Activated naive CD4-positive, alpha-beta T cell (primary cell): ENCODE results near the gene PPP1CB.
"Not testable (repeated sequence)": the region's sequence is repeated elsewhere in the genome, so short reads cannot be mapped to it uniquely, and the experiment has no call there.

Experiments
- DNase-seq, 4 experiments: peaks; one replicate each; lab custom pipeline; 2025; lab: John Stamatoyannopoulos, UW

PPP1CB gene

DNA sequence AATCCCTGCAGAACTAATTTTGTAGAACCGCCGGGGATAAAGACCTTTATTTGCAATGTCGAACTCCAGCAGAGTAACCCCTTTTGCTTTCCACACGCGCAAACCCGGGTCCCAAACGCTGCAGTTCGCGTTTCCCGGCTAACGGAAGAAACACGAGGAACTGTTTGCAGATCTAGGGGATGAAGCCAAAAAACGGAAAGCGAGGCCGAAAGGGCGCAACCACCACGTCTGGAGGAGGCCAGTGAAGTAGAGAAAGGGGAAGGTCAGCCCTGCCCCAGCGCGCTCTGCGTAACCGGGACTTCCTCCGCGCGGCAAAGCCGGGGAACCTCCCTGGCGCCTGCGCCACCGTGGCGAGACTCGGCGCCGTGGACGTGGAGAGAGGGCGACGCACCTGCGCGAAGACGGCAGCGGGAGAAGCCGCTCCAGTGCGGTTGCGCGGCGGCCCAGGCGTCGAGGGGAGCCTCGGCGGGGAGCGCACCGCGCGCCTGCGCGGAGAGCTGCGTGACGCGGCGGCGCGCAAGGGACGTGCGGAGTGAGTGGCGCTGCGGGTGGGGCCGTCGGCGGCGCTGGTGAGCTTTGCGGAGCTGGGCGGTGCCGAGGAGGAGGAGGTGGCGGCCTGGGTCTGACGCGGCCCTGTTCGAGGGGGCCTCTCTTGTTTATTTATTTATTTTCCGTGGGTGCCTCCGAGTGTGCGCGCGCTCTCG is at the start of gene PPP1CB:
Gene PPP1CB (plus strand): TSS at position 579 of the 704 bp plus-strand sequence. CDS start 295 bp downstream, outside the sequence.
- DNase-seq = peak; percentile 84 to 97 (median 90)

DNA sequence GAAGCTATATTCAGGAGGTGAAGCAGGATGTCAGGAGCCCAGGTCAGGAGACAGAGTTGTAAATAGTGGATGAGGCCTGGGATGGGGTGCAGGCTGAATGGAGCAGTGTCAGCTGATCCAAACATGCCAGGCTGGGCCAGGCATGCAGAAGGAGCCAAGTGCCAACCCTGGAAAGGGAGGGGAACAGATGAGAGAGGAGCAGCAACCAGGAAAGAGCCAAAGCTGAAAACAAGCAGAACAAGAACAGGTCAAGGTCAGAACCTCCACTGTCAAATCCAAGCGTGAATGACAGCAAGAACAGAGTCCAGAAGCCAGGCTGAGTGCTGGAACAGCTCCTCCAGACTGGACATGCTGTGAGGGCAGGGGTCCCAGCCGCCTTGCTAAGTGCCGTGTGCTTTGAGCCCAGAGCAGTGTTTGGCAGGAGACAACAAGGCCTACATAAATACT is 49.2 kb upstream of the PPP1CB start:
- no peak for DNase-seq

DNA sequence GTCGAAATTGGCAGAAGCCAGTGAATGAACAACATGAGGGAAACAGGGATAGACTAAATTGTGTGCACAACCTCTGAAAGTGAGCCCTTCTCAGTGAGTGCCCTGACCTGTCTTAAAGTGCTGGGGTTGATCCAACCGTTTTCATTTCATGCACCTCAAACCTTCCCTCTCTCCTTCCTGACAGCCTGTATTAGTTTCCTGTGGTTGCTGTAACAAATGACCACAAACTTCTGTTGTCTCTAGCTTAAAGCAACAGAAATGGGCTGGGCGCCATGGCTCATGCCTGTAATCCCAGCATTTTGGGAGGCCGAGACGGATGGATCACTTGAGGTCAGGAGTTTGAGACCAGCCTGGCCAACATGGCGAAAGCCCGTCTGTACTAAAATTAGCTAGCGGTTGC is 48.8 kb upstream of the PPP1CB start:
- no peak for DNase-seq

DNA sequence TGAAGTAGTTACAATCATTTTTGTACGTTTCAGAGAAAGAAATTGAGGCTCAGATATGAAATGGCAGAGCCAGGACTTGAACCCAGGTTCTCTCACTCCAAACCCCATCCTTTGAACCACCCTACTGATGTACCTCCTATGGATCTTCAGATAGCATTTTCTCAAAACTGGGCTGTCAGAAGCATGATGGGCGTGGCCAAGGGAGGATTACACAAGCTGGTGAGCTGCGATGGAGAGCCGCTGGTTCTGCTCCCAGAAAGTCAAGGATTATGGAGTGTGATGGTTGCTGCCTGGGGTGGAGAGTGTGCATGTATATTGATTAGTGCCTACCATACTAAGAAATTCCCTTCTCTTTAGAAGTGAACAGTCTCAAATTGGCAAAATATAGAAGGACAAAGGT is 47.0 kb upstream of the PPP1CB start:
- DNase-seq = no peak

DNA sequence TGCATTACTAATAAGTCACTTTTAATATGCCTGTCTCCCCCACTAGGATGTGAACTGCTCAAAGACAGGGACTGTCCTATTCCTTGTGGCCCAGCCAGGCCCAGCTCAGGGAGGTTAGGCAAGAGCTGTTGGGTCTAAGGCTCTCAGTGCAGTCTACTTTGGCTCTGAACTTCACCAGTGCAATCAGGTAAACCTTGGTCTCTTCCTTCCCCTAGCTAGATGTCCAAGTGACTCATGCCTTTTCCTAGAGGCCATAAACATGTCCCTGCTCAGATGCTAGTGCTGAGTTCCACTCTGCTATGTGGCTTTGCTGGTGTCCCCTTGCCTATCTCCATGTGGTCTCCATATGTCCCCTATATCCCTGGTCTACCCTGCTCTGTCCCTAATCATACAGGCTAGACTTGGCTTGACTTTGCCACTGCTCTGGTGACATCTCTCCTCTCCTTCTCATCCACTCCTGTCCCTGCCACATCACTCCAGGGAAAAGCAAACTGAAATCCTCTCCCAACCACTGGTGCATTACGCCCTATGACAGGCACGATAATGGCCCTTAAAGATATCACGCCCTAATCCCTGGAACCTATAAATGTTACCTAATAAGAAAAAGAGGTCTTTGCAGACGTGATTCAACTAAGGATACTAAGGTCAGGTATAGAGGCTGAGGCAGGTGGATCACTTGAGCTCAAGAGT is 45.7 kb upstream of the PPP1CB start:
- DNase-seq = no peak

DNA sequence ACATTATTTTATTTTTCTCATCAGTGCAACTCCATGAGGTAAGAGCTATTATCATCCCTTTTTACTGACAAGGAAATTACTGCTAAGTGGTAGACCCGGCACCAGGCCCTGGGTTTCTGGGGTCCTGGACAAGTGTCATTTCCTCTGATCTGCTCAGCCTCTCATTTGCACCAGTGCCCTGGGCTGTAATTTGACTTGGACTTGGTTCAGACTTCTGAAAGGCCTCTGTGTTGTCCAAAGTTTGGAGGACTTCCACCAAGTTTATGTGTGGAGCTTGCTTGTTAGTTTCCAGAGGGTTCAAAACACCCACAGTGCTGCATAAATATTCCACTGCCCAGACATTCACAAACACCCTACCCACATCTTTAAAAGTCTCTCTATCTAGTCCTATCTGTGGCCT is 44.0 kb upstream of the PPP1CB start:
- DNase-seq = no peak

DNA sequence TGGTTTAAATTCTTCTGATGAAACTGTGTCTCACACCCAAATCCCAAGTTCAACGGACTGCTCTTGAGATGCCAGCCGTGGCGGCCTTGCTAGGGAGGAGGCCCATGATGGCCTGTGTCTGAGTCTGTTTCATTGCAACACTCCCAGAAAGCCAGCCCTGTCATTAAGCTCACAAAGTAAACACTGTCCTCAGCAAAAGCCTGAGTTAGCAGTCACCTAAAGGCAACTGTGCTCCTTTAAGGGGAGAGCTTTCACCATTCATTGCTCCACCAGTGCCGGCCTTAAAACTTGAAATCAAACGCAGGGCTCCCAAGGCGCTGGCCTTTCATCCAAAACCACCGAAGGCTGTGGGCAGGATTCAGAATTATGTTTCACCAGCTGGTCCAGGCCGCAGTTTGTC is 42.5 kb upstream of the PPP1CB start:
- no peak for DNase-seq

DNA sequence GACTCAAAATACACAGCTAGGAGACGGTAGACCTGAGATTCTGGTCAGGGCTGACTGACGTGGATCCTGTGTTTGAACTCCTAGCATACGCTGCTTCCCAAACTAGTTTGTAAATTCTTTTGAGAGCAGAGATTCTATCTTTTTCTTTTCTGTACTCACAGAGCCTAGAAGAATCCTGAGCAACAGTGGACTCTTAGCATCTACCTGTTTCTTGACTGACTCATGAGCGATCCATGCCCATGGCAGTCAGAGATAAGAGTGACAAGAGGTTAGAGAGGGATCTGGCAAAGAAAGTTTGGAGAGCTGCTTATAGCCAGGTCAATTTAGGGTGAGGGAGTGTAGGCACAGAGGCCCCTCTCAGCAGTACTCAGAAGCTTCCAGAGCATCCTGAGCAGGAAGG is 41.1 kb upstream of the PPP1CB start:
- DNase-seq = no peak

DNA sequence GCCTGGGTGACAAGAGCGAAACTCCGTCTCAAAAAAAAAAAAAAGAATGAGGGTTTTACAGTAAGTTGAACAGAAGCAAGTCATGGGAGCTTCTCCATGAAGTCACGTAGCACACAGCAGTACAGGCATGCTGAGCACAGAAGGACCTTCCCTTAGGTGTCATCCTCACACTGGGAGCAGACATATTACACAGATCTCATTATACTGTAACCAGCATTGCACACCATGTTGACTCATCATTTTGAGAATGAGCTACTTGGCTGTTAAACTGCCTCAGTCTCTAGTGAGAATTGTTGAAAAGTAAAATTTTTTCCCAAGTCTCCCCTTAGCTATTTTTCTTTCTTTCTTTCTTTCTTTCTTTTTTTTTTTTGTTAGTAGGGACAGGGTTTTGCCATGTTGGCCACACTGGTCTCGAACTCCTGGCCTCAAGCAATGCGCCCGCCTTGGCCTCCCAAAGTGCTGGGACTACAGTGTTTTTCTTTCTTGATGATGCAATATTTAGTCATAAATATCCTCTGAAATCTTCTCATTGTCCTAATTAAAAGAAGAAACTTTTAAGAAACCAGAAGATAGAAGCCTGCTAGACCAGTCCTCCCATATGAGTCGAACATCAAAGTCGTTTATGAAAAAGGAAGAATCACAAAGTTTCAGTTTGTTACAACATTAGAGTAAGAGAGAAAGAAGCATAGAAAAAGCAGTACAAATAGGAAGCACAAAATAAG is 37.9 kb upstream of the PPP1CB start:
- no peak for DNase-seq

DNA sequence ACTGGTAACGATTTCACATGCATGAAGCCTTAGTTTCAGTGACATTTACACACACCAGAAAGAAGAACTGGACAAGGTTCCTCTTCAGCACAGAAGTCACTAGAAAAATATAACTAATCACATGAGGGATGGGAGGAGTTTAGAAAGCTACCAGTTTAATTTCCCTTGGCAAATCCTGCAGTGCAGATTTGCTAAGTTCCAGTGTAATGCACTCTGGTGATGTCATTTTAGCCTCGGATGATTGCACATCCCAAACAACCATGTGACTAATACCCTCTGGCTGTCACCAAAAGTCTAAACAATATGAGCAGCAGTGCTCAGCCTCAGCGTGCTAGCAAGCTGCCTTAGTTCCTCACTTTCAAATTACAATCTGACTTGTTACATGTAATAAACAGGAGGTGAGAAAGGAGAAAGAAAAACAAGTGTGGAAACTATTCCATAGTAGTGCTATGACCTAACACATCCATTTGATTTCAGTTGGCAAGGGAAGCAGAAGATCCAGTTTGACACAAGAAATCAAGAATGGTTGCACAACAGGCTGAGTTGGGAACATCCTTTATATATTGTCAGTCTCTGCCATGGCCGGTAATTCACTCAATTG is 35.3 kb upstream of the PPP1CB start:
- DNase-seq = no peak

DNA sequence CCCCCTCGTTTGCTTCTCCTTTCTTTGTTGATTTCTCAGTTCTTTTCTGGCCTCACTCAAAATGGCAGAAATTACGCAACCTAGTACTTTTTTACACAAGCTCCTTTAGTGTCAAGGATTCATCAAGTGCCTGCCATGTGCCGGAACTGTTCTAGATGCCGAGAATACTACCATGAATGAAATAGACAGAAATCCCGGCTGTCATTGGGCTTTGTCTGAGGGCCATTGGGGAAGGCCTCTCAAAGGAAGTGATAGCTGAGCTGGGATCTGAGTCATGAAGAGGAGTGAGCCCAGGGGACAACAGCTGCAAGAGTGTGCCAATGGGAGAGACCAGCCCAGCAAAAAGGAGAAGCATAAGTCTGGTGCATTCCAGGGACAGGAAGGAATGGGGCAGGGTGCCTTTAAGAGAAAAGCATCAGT is 34.3 kb upstream of the PPP1CB start:
- DNase-seq = no peak

DNA sequence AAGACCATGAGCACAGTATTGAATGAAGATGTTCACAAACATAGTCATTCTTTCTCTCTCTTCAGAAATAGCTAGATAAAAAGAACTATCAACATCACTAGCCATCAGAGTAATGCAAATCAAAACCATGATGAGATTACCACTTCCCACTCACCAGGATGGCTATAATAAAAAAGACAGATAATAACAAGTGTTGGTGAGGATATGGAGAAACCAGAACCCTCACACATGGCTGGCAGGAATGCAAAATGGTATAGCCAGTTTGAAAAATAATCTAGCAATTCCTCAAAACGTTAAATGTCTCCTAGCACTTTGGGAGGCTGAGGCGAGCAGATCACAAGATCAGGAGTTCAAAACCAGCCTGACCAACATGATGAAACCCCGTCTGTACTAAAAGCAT is 31.3 kb upstream of the PPP1CB start:
- no peak for DNase-seq

DNA sequence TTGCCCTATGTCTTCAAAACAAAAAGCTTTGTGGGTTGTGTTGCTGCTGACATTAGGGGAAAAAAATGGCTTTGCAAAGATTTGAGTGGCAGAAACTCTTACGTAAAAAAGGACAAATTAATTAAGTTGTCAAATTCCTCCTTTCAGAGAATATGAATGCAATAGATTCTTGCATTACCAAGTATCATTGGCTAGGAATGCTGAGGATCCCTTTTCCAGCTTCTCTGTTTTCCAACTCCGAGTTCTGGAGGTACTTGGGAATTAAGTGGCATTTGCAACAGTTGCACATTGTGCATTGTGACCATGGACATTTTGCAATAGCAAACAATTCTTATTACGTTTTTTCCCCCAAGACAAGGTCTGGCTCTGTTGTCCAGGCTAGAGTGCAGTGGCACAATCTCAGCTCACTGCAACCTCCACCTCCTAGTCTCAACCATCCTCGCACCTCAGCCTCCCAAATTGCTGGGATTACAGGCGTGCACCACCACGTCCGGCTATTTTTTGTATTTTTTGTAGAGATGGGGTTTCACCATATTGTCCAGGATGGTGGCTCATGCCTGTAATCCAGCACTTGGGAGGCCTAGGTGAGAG is 29.9 kb upstream of the PPP1CB start:
- no peak for DNase-seq

DNA sequence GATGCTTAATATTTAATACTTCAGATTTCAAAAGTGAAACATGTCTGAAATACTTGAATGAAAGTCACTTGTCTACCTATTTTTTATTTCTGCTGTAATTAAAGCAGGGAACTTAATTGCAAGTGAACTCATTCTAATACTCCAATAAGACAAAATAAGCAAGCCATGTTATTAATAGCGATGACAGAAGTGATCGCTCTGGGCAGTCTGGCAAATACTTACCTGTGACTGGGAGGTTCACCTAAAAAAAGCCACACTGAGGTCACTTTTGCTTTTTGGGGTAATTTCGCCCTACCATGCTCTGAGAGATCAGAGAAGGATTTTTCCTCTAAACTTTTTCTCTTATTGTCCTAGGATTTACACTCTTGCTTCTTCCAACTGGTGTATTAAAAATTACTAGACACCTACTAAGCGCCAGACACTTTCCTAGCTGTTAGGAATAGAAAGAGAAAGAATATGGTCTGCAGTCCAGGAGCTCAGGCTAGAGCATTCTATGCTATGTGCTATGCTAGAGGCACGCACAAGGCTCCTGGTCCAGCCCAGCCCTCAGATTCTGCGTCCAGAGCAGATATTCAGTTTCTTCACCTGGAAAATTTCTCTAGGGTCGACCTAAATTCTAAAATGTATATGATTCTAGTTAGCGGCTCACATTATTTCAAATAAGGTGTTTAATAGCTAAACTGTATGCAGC is 26.5 kb upstream of the PPP1CB start:
- no peak for DNase-seq

DNA sequence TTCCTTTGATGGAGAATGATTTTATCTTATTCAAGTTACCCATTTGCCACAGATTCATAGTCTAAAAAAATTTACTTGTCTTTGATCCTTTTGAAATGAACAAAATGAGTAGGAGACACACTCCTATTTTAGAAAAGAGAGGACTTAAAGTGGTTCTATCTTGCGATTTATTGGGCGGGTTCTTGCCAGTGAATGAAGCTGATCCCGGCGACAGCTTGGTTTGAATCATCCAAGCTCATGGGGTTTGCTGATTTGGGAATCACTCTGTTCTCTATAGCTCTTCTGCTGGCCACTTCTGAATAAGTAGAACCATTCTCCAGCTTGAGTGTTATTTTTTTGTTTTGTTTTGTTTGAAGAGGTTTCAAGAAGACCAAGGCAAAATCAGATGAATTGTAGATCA is 25.5 kb upstream of the PPP1CB start:
- DNase-seq = no peak

DNA sequence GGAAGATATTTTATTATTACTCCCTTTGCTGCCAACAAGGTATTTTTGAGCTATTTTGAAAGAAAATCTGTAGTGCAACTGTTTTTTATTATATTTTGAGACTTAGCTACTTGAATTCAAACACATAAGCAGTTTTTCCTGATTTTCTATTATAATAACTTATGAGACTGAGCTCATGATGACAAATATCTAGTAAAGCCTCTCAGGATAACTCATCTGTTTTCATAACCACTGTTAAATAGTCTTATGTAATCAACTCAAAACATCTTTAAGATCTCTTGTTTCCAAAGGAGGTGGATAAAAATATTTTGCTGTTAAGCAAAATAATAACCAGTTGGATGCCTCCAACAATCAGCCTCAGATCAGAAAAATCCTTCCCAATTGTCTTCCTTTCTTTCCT is 21.9 kb upstream of the PPP1CB start:
- no peak for DNase-seq

DNA sequence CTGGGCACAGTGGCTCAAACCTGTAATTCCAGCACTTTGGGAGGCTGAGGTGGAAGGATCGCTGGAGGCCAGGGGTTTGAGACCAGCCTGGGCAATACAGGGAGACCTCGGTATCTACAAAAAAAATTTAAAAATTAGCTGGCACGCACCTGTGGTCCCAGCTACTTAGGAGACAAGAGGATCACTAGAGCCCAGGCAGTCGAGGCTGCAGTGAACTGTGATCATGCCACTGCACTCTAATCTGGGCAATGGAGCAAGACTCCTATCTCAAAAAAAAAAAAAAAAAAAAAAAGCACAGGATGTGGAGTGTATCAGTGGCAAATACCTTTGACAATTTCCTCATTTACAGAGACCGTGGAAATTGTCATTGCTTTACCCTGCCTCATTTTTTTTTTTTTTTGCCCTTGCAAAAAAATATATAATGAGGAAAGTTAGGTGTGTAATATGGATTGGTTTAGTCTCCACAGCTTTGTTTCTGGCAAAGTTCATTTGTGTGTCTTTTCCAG is 20.9 kb upstream of the PPP1CB start:
- DNase-seq = no peak

DNA sequence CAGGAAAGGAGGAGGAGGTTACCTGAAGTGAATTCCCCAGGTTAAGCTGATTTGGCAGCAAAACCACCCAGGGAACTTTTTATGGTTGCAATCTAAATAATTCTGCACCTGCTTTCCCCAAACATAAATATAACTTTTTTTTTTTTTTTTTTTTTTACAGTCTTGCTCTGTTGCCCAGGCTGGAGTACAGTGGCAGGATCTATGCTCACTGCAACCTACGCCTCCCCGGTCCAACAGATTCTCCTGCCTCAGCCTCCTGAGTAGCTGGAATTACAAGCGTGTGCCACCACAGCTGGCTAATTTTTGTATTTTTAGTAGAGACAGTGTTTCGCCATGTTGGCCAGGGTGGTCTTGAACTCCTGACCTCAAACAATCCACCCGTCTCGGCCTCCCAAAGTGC is 16.1 kb upstream of the PPP1CB start:
- no peak for DNase-seq

DNA sequence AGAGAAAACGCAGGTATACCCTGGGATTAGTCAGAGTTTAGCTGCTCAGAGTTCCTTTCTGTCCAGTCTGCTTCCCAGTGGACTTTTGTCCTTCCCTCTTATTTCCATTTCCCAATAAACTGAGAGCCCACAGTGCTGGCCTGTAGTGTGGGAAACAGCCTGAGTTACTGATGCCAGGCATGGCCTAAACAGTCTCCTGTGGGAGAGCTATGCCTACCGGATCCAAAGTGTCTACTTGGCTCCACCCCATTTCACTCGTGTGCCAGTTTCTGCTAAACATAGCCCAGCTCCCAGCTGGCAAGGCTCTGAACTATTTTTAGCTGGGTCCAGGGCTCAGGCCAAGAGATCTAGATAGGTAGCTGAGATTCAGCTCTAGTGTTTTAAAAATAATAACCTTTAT is 15.6 kb upstream of the PPP1CB start:
- no peak for DNase-seq

DNA sequence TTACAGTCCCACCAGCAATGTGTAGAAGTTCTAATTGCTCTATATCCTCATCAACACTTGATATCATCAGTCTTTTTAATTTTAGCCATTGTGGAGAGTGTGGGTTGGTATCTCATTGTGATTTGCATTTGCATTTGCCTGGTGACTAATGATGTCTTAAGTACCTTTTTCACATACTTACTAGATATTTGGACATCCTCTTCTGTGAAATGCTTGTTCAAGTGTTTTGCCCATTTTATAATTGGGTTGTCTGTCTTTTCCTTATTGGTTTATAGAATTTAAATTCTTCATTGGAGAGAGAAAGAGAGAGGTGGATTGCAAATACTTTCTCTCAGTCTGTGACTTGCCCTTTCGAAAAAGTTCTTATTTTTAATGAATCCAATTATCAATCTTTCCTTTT is 14.0 kb upstream of the PPP1CB start:
- DNase-seq = no peak

DNA sequence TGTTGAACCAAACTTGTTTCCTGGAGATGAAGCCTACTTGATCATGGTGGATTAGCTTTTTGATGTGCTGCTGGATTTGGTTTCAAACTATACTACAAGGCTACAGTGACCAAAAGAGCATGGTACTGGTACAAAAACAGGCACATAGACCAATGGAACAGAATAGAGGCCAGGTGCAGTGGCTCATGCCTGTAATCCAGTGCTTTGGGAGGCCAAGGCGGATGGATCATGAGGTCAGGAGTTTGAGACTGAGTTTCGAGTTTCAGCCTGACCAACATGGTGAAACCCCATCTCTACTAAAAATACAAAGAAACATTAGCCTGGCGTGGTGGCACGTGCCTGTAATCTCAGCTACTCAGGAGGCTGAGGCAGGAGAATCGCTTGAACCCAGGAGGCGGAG is 9.0 kb upstream of the PPP1CB start:
- not testable (repeated sequence) for DNase-seq
